Gastrocnemius medialis (tissue), 4 donors: ENCODE results near the gene SEMA3E. TPM values are rescaled to one million over a fixed set of nuclear protein-coding genes. Genes with fewer than 3 reads are reported as not detected.

Experiments used
- ATAC-seq, 2 donors: fragments of 150-250 bp; one replicate each; pipeline ENCODE4 v1.9.1; 2016
- DNase-seq, 2 donors: peaks; one replicate each; pipeline ENCODE4 v3.0.0-alpha.2; 2019
- H3K27ac ChIP-seq, 4 donors: fragments of 200-600 bp; sonication (generic); 1 replicate in 1 of 4; 2 replicates in 3 of 4; pipeline ENCODE4 v1.5.1; 2016 to 2018; ENCODE audit warnings: mild to moderate bottlenecking in 2 of 4, moderate library complexity in 1 of 4
- H3K27me3 ChIP-seq, 3 donors: fragments of 200-600 bp; sonication (generic) in 2 of 3; 1 replicate in 1 of 3; 2 replicates in 2 of 3; pipeline versions ENCODE4 v1.5.1 to v1.6.0; 2016 to 2019; ENCODE audit warnings: mild to moderate bottlenecking in 1 of 3, moderate library complexity in 1 of 3
- H3K36me3 ChIP-seq, 2 donors: fragments of 200-600 bp; sonication (generic) in 1 of 2; one replicate each; pipeline ENCODE4 v1.5.1; 2017 to 2018
- H3K4me1 ChIP-seq, 2 donors: fragments of 200-600 bp; sonication (generic) in 1 of 2; one replicate each; pipeline ENCODE4 v1.5.1; 2016 to 2017; ENCODE audit warnings: mild to moderate bottlenecking in 2 of 2
- H3K4me3 ChIP-seq, 4 donors: fragments of 200-600 bp; sonication (generic) in 3 of 4; 1 replicate in 1 of 4; 2 replicates in 3 of 4; pipeline ENCODE4 v1.5.1; 2016 to 2019; ENCODE audit warnings: mild to moderate bottlenecking in 2 of 4
- H3K9me3 ChIP-seq, 3 donors: fragments of 200-600 bp; sonication (generic) in 2 of 3; 1 replicate in 1 of 3; 2 replicates in 2 of 3; pipeline ENCODE4 v1.5.1; 2016 to 2019
- POLR2A ChIP-seq, 2 donors: fragments of 450-650 bp; IDR thresholded peaks; one replicate each; pipeline ENCODE4 v1.6.1; 2017; ENCODE audit warnings: antibody characterized with exemption in 2 of 2, mild to moderate bottlenecking in 2 of 2, moderate library complexity in 2 of 2
- in situ Hi-C, 4 donors: fragments of 200-750 bp; cut with MboI; loops; one replicate each; pipeline versions ENCODE4 v1.15.0 to v1.8.0; 2017; ENCODE audit warnings: low sequenced_read_pairs in 4 of 4
- intact Hi-C: fragments of 100-400 bp; cut with DNase I; formaldehyde crosslinking; loops from one replicate; pipeline ENCODE4 v1.15.1; 2023; ENCODE audit warnings: low total_unique reads
- total RNA-seq, 4 donors: library from RNA; depleted of rRNA; stranded (reverse); fragments of >200 nt; gene quantifications; one replicate each; pipeline versions ENCODE4 v1.1.0 to v1.2.3, GENCODE V29; 2016
- TF ChIP-seq, protein P1 (sequence below), 5 experiments: fragments of 450-650 bp in 3 of 5; fragments of 200-600 bp in 2 of 5; sonication (generic) in 2 of 5; IDR thresholded peaks in 4 of 5; conservative IDR thresholded peaks in 1 of 5; 1 replicate in 4 of 5; 2 replicates in 1 of 5; pipeline ENCODE4 v1.5.1; 2016 to 2019; ENCODE audit warnings: antibody characterized with exemption in 5 of 5, mild to moderate bottlenecking in 3 of 5, moderate library complexity in 3 of 5

SEMA3E gene
- total RNA-seq, 4 donors from 2014 or later = 0.22 to 0.41 (median 0.32) TPM; not detected in 1

DNA sequence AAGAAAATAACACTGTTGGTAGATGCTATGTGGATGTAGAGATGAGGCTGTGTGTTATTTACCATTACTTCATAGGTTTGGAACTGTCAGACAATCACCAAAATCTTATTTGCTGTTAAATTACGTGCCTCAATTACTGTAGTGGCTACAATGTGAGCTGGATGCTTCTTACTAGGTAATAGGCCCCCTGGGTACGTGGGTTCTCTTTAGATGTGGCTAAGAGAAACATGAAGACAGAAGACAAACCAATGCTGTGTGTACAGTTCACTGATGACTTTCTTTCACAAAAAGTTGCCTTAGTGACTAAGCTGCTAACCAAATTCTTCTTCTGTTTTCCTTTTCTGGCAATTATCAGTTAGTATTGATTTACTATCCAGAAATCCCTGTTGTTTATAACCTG lies 144.6 kb downstream of the SEMA3E start:
- DNase-seq = no peak
- in situ Hi-C loops = no loop called here
- intact Hi-C loops = no loop called here
- TF ChIP-seq, protein P1, sequence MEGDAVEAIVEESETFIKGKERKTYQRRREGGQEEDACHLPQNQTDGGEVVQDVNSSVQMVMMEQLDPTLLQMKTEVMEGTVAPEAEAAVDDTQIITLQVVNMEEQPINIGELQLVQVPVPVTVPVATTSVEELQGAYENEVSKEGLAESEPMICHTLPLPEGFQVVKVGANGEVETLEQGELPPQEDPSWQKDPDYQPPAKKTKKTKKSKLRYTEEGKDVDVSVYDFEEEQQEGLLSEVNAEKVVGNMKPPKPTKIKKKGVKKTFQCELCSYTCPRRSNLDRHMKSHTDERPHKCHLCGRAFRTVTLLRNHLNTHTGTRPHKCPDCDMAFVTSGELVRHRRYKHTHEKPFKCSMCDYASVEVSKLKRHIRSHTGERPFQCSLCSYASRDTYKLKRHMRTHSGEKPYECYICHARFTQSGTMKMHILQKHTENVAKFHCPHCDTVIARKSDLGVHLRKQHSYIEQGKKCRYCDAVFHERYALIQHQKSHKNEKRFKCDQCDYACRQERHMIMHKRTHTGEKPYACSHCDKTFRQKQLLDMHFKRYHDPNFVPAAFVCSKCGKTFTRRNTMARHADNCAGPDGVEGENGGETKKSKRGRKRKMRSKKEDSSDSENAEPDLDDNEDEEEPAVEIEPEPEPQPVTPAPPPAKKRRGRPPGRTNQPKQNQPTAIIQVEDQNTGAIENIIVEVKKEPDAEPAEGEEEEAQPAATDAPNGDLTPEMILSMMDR (IDR thresholded peaks at IDR 0.05 in 4 of 5, conservative IDR thresholded peaks at IDR 0.05 in 1 of 5) = no peak
- TF ChIP-seq POLR2A (IDR thresholded peaks at IDR 0.05) = no peak
- H3K27ac ChIP-seq = no peak overlapping the region
- no peaks in the 10 kb centered on the region for H3K9me3 ChIP-seq
- no peaks in the 10 kb centered on the region for H3K36me3 ChIP-seq
- no peak overlapping the region for H3K4me3 ChIP-seq
- no peak for ATAC-seq
- no peaks in the 10 kb centered on the region for H3K4me1 ChIP-seq
- no peaks in the 10 kb centered on the region for H3K27me3 ChIP-seq

GRCh38 chr7:83502636-83503035 lies 146.3 kb downstream of the SEMA3E start:
- no peak for TF ChIP-seq POLR2A (IDR thresholded peaks at IDR 0.05)
- TF ChIP-seq, protein P1 (IDR thresholded peaks at IDR 0.05 in 4 of 5, conservative IDR thresholded peaks at IDR 0.05 in 1 of 5) = no peak
- in situ Hi-C loops = no loop called here

DNA sequence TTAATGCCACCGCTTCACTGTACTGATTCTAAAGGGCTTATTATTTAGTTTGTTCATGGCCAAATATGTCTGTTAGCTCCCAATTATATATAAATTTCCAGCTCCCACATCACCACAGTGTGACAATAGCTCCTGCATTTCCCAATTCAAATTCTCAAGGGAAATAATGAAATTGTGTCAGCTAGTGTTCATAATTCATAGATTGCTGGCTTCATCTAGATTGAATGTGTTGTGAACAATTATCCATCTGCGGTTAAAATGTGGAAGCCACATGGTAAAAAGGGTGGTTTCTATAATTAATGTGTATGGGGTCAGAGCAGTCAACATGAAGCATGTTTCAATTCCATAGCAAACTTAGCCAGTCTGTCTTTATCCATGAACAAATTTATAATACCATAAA lies 154.3 kb downstream of the SEMA3E start:
- Histone ChIP-seq H3K27me3 (no peaks in the 10 kb centered on the region), H3K36me3 (no peaks in the 10 kb centered on the region), H3K4me3 (no peak overlapping the region), H3K9me3 (no peaks in the 10 kb centered on the region), H3K4me1 (no peaks in the 10 kb centered on the region), H3K27ac (no peak overlapping the region)
- in situ Hi-C loops (no loop called here), intact Hi-C loops (no loop called here)
- no peak for ATAC-seq
- no peak for DNase-seq
- no peak for TF ChIP-seq POLR2A (IDR thresholded peaks at IDR 0.05)
- TF ChIP-seq, protein P1 (IDR thresholded peaks at IDR 0.05 in 4 of 5, conservative IDR thresholded peaks at IDR 0.05 in 1 of 5) = no peak

More at GRCh38 chr7:83502636-83503035, 146.3 kb downstream of the SEMA3E start:
- ATAC-seq (no peak), DNase-seq (no peak)
- no peaks in the 10 kb centered on the region for H3K4me1 ChIP-seq
- no peaks in the 10 kb centered on the region for H3K36me3 ChIP-seq
- no peaks in the 10 kb centered on the region for H3K27me3 ChIP-seq
- H3K27ac ChIP-seq = no peak overlapping the region
- no peaks in the 10 kb centered on the region for H3K9me3 ChIP-seq
- intact Hi-C loops = no loop called here
- H3K4me3 ChIP-seq = no peak overlapping the region

GRCh38 chr7:83492802-83493201 lies 156.1 kb downstream of the SEMA3E start:
- Histone ChIP-seq H3K27me3 (no peaks in the 10 kb centered on the region), H3K36me3 (no peaks in the 10 kb centered on the region), H3K9me3 (no peaks in the 10 kb centered on the region), H3K27ac (no peak overlapping the region), H3K4me1 (no peaks in the 10 kb centered on the region), H3K4me3 (no peak overlapping the region)
- in situ Hi-C loops = no loop called here
- intact Hi-C loops = no loop called here
- no peak for DNase-seq
- ATAC-seq = no peak
- TF ChIP-seq, protein P1 (IDR thresholded peaks at IDR 0.05 in 4 of 5, conservative IDR thresholded peaks at IDR 0.05 in 1 of 5) = no peak
- no peak for TF ChIP-seq POLR2A (IDR thresholded peaks at IDR 0.05)

DNA sequence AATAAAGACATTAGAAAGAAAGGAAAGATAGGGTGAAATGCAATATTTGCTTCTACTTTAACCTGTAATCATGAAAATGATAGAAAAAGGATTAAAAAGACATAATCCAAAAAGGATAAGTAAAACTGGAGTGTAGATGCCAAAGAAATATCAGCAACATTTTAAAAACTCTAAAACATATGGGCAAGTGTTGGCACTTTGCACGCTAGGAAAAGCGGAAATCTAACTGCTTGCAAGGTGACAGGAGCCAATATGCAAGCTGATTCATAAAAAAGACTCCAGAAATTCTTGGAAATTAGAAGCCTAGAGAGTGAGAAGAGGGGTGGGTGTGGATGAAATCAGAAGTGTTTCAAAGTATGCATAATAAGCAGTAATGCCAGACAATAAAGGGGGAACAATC lies 161.1 kb downstream of the SEMA3E start:
- Histone ChIP-seq H3K4me1 (no peaks in the 10 kb centered on the region), H3K4me3 (no peak overlapping the region), H3K27ac (no peak overlapping the region), H3K9me3 (no peaks in the 10 kb centered on the region), H3K27me3 (no peaks in the 10 kb centered on the region), H3K36me3 (no peaks in the 10 kb centered on the region)
- no peak for DNase-seq
- intact Hi-C loops (no loop called here), in situ Hi-C loops (no loop called here)
- no peak for TF ChIP-seq POLR2A (IDR thresholded peaks at IDR 0.05)
- TF ChIP-seq, protein P1 (IDR thresholded peaks at IDR 0.05 in 4 of 5, conservative IDR thresholded peaks at IDR 0.05 in 1 of 5) = no peak
- no peak for ATAC-seq
